HG03159 (cell line): ENCODE data around the gene HDAC7.

Experiments
- ATAC-seq: cut with Tn5 transposase; IDR thresholded peaks from one replicate; pipeline ENCODE4 v1.9.1; 2021; ENCODE audit warnings: mild to moderate bottlenecking, moderate library complexity; ENCODE audit not compliant: unreplicated experiment

The HDAC7 gene

DNA sequence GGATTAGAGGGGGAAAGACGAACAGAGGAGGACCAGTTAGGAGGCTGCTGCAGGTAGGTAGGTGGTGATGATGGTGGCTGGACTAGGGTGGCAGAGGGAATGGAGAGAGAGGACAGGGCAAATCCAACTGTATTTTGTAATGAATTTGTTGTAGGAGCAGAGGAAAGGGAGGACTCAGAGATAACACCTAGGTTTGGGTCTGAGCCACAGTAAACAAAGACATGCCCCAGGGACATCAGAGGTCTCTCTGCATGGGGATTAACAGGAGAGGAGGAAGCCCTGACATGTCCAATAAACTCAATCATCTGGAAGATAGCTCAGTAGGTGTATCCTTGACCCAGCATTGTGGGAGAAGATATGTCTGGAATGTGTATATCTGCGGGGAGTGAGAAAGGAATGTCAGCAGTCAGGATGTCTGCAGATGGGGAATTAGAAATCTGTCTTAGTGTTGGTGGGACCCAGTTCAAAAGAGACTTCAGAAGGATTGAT, 51.3 kb downstream of the HDAC7 start:
- ATAC-seq = no peak

DNA sequence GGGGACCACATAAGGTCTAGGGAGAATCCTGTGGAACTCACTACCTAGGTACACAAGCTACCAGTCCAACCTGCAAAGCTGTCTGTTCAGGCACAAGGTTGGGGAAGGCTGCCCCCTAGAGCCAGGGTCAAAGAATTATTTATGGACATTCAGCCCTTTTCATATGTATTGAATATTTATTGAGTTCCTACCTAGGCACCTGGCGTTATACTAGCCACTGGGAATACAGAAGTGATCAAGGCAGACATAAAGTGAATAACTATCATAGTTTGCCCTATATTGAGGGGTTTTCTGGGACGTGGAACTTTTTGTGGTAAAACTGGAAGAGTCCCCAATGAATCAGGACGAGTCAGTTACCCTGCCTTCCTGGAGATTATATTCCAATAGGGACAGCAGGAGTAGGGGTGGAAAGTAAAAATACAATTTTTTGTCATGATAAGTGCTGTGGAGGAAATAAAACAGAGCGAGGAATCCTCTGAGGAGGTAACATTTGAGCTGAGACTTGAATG, 52.4 kb downstream of the HDAC7 start:
- no peak for ATAC-seq

DNA sequence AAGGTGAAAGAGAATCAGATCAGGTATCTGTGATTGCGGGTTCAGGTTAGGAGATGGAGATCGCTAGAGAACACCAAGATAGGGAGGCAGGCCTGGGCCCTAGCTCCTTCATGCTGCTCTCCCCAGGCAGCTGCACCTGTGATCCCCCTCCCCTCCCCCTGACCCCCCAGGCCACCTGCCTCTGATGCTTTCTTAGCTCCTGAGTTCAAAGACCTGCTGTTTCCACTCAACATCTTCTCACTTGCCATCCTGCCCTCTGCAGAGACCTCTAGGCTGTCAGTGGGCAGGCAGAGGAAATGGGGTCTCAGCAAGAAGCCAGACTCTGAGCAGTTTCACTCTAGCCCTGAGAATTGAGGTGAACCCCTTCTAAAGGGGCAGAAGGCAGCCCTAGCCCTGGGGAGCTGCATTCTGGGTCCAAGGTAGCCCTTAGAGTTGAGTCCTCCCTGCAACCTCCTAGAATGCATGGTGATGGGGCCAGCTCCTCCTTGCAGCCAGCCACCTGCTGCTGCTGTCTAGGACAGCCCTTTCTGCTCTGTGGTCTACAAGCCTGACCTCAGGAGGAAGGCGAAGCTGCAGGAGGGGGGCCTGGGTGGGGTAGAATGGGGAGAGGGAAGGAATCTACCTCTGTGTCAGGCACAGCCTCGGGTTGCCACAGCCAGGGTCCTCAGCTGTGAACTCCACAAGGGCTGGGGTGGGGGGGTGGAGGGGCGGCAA, 53.0 kb downstream of the HDAC7 start:
- ATAC-seq = no peak

DNA sequence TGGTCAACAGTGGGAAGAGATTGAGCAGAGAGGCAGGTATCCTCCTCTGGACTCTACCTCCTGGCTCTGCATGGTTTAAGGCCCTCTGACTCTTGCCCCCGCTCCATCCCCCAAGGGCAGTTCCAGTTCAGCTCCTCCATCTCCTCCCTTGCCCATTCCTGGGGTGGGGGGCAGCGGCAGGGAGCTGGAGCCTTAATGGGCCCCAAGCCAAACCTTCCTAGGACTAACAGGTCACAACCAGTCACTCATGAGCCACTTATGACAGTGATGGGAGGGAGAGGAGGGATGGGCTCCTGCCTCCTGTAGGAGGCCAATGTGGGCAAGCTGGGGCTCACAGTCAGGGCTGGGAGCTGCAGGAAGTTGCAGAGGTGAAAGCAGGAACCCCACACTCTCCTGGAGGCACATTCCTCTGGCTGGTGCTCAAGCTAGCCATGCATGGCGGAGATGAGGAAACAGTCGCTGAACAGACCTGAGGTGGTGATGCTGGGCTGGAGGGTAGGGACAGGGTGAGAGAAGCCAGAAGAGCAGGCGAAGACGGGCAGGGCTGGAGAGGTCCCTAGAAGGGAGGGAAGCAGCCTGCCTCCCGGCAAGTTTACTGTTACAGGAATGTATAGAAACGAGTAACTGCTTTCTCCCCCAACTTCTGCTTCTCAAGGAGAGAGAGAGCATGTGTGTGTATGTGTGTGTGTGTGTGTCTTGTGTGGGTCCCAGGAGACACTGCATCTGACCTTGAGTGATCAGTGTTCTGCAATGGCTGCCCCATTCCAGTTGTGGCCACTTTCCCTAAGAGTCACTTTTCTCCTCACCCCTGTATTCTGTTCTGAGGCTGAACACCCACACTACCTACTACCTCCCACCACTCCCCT, 56.0 kb downstream of the HDAC7 start:
- ATAC-seq = no peak

DNA sequence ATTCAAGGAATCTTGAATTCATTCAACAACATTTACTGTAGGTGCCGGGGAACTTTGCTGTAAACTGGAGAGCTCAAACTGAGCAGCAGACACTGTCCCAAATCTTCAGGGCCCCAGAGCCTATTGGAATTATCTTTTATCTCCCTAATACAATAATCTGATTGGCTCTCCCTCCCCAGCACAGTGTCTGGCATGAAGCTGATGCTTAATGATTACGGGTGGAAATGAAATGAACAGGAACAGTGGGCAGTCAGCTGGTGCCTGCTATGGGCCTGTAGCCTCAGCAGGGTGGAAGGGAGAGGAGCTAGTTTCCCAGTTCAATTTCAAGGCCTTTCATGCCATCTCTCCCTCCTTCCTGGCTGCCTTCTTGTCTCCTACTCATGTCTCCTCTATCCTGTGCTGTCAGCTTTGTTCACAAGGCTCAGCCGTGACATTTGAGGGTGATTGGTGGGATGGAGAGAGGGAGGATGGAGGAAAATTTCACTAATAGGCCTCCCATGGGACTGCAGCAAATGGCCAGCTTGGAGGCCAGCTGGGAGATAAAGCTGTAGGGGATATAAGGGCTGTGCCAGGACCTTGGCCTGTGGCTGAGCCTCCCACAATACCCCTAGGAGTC, 56.7 kb downstream of the HDAC7 start:
- ATAC-seq = no peak

DNA sequence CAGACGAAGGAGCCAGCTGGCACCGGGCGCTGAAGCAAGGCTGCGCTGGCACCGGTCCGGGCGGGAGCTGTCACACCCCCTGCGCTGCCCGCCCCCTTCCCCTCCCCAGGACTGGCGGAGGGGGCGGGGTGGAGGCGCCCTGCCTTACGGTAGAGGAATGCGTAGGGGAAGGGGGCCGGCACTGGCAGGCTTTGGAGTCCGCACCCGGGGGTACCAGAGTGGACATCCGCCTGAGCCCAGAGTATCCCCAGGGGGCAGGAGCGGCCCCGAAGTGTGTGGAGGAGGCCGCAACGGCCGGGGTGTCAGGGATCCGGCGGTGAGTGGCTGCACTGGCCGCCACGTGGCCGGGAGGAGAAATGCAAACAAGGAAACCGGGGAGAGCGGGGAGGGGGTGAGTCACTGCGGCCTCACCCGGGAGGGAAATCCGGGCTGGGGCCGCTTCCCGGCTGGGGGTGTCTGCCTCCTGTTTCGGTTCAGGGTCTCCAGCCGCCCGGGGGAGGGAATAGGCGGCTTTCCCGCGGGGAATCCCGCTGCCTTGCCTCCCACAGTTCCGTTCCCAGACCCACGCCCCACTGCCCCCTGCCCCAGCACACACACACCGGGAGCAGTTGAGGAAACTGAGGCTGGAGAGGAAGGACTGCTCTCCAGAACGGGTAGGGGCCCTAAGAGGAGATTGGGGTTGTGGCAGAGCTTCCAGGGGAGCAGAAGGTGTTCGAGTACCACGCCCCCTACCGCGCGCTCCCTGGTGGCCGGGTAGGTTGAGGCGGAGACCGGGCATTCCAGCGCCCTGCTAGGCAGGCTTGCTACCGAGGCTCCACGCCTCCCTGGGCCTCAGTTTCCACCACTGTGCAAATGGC, 60.6 kb downstream of the HDAC7 start, which contains the start of gene RAPGEF3:
Gene RAPGEF3, minus strand, starts transcription at position 47 of the 857 bp plus-strand sequence. CDS start 324 bp downstream, outside the sequence.
- peak; percentile 54 for ATAC-seq

DNA sequence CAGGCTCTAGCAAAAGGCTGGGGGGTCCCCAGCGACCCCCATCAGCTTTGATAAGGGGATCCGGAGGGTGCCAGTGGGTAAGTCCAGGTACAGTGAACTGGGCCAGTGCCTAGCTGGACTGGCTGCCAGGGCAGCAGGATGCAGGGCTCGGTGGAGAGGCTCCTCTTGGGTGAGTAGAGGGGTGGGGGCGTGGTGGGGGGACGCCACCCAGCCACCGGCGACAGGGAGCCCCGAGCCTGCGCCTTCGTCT, 61.2 kb downstream of the HDAC7 start:
- ATAC-seq = no peak

DNA sequence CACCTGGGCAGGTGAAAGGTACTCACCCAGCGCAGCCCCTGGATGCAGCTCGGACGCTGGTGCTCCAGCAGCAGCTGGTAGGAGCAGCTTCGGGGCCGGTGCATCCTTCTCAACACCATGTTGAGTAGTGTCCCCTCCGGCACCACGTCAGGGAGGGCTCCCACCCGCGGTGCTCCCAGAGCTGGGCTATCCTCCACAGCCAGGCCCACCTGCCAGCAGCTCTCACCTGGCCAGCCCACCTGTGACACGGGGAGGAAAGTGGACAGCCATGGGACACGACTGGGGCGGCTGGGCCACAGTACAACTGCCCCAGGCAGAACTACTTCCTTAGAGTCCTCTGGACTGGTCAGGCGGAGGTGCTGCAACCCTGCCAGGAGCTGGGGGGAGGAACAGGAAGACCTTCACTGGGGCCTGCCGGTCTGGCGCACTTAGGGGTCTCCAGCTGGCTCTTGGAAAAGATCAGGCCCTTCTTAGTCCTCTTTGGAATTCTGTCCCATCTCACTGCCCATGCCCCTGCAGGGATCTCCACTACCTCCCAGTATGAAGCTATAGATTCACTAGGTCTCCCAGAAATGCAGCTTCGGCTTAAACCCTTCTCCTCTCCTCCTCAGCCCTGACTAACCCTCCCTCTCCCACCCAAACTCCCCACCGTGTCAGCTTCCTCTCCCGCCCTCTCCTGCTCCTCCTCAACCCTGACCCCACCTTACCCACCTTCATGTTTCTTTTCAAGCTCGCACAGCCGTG, 61.7 kb downstream of the HDAC7 start:
- ATAC-seq = no peak

DNA sequence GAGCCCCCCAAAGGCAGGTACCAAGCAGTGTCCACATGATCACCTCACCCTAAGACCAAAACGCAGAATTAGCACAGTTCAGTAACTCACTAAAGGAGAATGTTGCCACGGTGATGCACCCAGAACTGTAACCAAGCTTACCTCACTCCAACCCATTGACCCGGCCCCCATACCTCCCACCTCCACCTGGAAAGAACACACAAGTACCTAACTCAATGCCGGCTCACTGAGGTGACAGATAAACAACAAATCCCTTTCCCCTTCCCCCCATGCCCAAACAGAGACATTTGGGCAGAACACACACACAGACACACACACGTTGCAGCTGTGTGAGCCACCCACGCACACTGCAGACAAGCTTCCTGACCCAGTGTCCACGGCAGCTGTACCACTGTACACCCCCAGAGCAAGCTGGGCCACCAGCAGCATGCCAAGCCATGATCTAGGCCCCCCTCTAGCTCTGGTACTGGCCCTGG, 62.3 kb downstream of the HDAC7 start:
- no peak for ATAC-seq

DNA sequence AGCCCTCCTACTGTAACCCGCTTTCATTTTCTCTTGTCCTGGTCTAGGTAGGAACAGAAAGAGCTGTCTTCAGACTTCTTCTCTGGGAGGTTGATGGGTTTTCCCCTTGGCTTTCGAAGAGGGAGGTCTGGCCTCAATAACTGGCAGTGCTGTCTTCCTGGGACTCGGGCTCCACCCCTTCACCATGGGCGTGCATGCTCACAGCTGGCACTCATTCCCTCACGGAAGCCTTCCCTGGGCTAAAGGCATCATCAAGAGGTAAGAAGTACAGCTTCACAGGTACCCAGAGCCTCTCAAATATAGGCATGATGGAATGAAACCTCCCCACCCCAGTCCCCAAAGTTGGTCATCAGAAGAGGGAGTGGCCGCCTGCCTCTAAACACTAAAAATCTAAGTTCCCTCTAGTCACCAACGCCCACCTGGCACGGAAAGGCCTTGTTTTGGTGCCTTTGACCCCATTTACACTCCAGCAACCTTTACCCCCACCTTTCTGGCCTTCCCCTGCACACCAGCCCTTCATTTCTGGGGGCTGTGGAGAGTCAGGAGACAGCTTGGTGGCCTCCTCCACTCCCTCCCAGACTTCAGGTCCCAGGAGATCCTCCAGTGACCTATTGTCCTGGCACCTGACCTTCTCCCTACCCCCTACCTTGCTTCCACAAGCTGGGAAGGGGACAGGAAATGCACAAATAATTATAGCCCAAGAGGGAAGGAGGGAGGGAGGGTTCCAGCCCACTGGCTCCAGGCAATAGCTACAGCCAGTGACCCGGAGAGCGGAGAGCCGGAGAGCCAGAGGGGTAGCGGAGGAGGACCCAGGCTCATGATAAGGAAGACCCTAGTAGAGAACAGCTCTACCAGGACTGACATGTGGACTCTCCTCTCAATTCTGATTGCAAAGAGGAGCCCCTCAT, 63.8 kb downstream of the HDAC7 start:
- peak; percentile 53 for ATAC-seq

DNA sequence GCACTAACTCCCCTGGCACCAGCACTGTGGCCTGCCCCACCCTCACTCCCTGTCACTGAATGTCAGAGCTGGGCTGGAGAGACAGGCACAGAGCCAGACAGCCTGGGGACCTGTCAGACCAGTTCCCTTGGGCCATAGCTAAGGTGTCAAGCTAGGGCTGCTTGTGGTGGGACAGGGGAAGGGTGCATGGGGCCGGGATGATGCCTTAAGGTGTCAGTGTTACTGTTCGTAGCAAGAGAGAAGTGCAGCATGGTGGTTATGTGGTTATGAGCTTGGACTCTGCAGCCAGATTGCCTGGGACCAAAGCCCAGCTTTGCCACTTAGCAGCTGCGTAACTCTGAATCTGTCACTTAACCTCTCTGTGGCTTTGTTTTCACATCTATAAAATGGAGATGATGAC, 64.8 kb downstream of the HDAC7 start:
- ATAC-seq = peak; percentile 31

DNA sequence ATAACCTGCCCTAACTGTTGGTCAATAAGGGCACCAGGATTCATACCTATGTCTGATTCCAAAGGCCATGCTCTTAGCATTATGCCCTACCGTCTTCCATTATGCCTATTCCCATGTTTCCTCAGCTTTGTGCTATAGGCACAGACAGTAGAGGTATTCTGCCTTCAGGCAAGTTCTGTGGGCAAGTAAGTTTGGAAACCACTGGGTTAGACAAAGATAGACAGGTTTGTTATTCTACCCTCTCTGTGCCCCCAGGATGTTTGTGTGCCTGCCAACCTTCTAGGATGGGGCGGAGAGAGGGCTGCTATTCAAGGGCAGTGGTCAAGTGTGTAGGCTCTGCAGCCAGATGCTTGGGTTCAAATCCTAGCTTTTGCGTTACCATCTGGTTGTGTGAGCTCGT, 65.6 kb downstream of the HDAC7 start:
- ATAC-seq = no peak

DNA sequence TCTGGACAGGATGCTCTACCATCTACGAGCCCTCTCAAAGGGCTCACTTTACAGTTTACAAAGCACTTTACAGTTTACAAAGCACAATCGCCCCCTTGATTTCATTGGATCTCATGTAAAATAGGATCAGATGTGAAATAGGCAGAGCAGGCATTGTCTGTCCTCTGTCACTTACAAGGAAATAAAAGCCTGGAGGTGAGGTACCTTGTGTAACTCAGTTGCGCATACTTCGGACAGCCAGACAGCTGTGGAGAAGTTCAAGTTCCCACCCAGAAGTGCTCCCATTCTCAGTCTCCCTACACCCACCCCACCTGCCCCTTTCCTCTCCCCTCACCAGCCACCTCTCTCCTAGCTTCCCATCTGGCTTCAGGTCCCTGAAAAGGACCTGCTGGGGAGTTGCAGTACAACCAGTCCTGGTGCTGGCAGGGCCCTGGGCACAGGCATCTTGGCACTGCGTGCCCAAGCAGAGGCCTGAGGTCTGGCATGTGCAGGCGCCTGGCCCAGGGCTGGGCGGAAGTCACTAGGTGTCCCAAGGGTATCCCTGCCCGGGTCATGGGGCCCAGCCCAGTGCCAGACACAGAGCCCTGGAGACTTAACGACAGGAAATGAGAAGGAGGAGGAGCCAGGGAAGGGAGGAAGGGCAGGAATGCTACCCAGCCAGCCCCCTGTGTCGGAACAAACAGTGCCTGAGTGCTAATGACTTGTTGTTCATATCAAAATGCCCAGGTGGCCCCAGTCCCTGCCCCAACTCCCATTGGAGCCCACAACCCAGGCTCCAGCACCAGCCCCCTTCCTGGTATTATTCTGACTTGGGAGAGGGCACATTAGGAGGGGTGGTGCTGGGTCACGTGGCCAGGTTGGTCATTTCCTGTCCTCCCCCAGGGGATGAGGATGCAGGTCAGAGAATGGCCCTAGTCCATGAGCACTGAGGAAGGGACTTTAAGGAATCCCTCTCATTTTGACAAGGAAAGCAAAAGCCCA, 66.4 kb downstream of the HDAC7 start:
- no peak for ATAC-seq

DNA sequence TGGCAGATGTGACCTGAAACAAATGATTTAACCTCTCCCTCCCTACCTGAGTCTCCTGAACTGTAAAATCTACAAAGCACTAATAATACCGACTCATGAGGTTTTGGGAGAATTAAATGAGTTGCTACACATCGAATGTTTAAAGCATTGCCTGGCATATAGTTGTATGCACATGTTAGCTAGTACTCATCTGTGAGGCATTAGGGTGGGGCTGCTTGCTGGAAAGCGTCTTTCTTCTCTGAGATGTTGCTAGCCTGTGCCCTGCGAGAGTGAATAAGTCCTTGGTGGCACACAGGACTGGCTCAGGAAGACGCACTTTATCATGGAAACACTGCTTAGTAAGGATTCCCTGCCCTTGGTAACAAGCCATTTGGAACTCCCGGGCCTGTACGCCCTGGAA, 67.2 kb downstream of the HDAC7 start:
- ATAC-seq = no peak

DNA sequence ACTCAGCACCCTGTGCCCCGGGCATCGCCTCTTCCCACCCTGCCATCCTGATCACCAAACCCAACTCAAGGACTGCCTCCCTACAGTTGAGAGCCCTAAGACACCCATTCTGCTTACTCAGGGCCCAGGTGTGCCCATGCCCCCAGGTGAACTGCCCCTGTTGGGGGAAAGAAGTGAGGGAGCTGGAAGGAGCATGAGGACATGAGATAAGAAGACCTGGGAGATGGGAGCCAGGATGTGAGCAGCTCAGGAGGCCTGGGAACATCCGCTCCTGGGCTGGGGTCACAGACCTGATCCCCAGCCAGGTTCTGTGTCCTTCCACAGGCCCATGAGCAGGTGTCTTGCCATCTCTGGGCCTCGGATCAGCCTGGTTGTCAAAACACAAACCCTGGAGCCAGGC, 67.6 kb downstream of the HDAC7 start:
- no peak for ATAC-seq

DNA sequence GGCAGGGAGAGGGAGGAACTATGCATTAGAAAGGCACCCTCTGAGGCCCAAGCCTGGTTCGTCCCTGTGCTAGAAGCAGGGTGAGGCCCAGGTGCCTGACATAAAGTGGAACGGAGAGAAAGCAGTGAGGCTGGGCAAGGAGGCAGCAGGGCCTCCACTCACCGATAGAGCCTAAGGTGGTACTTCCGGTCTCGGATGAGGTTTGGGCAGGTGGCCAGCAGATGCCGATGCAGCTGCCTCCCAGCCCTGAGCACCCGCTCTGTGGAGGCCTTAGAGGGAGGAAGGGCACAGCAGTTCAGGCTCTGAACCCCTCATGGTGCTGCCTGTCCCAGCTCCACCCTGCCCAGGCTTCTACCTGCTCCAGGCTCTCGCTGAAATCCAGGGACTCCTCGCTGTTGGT, 68.1 kb downstream of the HDAC7 start:
- ATAC-seq = no peak

DNA sequence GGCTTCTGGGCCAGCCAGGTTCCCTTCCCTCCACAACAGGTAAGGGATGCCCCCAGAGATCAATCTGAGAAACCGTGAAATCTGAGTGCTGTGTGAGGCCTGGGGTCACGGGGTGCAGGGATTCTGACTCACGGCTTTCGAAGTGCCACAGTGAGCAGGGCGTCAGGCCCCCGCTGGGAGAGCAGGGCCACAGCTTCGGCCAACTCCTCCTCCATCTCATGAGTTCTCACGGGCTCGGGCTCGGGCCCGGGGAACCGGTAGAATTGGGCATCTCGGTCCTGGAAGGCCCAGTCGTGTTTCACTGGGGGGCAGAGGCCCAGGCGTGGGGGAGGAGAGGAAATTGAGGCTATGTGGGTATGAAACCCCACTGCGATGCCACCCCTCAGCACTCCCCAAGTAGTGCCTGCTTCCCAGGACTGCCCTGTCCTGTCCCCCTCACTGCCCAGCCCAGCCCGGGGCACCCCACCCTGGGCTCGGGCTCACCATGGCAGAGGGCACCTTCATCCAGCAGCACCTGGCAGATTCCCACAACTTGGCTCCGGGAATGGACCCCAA, 68.7 kb downstream of the HDAC7 start:
- ATAC-seq = no peak
